Tibial nerve (tissue), 4 donors: ENCODE results near the gene ZNF80.

ENCODE experiments used
- CTCF ChIP-seq, 5 experiments: fragments of 200-600 bp in 3 of 5; fragments of 450-650 bp in 2 of 5; sonication (generic) in 3 of 5; IDR thresholded peaks; one replicate each; pipeline ENCODE4 v1.5.1; 2016 to 2019; ENCODE audit warnings: antibody characterized with exemption in 5 of 5, mild to moderate bottlenecking in 3 of 5, moderate library complexity in 2 of 5
- EP300 ChIP-seq, 2 donors: sonication (generic); formaldehyde crosslinking; IDR thresholded peaks; one replicate each; pipeline ENCODE4 v1.6.1; 2017; ENCODE audit warnings: antibody characterized with exemption in 2 of 2, mild to moderate bottlenecking in 1 of 2
- POLR2A ChIP-seq, 2 donors: fragments of 450-650 bp; IDR thresholded peaks; one replicate each; pipeline ENCODE4 v1.6.1; 2017; ENCODE audit warnings: antibody characterized with exemption in 2 of 2, mild to moderate bottlenecking in 2 of 2, moderate library complexity in 2 of 2

GRCh38 chr3:114218578-114219185 is 18.7 kb downstream of the ZNF80 start:
- TF ChIP-seq POLR2A (IDR thresholded peaks at IDR 0.05), result no peak
- TF ChIP-seq CTCF (IDR thresholded peaks at IDR 0.05), result no peak
- no peak for TF ChIP-seq EP300 (IDR thresholded peaks at IDR 0.05)
